ENCODE measurements around the gene MSL1. TPM values are rescaled to one million over a fixed set of nuclear protein-coding genes. Genes with fewer than 3 reads are reported as not detected.

The MSL1 gene
- polyA plus RNA-seq, 1 donor from 2014 or later, result 137 TPM

GRCh38 chr17:40076591-40076990 lies 45.2 kb upstream of the MSL1 start (continued):
- TF ChIP-seq MXI1 (conservative IDR thresholded peaks at IDR 0.05; ENCODE audit: poor library complexity, severe bottlenecking), result no peak

GRCh38 chr17:40079545-40079944 lies 42.2 kb upstream of the MSL1 start:
- Histone ChIP-seq H3F3A (ENCODE audit: insufficient read depth, low read length, poor library complexity, severe bottlenecking) (no peaks in the 10 kb centered on the region), H3K27ac (ENCODE audit: low read length) (no peak overlapping the region), H3K4me2 (ENCODE audit: low read length) (no peak overlapping the region), H3K9ac (ENCODE audit: low read length) (no peak overlapping the region), H3K9me2 (ENCODE audit: insufficient read depth, low read length) (no peaks in the 10 kb centered on the region), H3K9me3 (ENCODE audit: low read length) (no peaks in the 10 kb centered on the region), H3K4me3 (ENCODE audit: low read length) (no peak overlapping the region), H3K36me3 (ENCODE audit: insufficient read depth, low read length) (no peaks in the 10 kb centered on the region), H3K27me3 (ENCODE audit: insufficient read depth, low read depth, low read length) (no peaks in the 10 kb centered on the region), H2AFZ (ENCODE audit: low read depth, low read length) (no peak overlapping the region), H3K79me2 (replicated peaks; ENCODE audit: insufficient read depth, low read length) (no peaks in the 10 kb centered on the region), H4K20me1 (ENCODE audit: insufficient read depth) (no peaks in the 10 kb centered on the region)
- TF ChIP-seq REST (IDR thresholded peaks at IDR 0.05; ENCODE audit: borderline replicate concordance) (no peak), EZH2 (IDR thresholded peaks at IDR 0.05; ENCODE audit: borderline replicate concordance, insufficient read depth, low read length, poor library complexity, severe bottlenecking) (no peak), POLR2AphosphoS5 (IDR thresholded peaks at IDR 0.05) (no peak), TAF1 (IDR thresholded peaks at IDR 0.05; ENCODE audit: low read depth) (no peak), SMC3 (conservative IDR thresholded peaks at IDR 0.05; ENCODE audit: poor library complexity) (no peak), RAD21 (conservative IDR thresholded peaks at IDR 0.05) (no peak), MXI1 (conservative IDR thresholded peaks at IDR 0.05; ENCODE audit: poor library complexity, severe bottlenecking) (no peak), CTCF (IDR thresholded peaks at IDR 0.05; ENCODE audit: poor library complexity, severe bottlenecking) (no peak), EP300 (conservative IDR thresholded peaks at IDR 0.05; ENCODE audit: poor library complexity, severe bottlenecking) (no peak)

GRCh38 chr17:40084477-40084876 lies 37.3 kb upstream of the MSL1 start:
- no peak overlapping the region for H3K9ac ChIP-seq (ENCODE audit: low read length)
- H3K27me3 ChIP-seq (ENCODE audit: insufficient read depth, low read depth, low read length), result no peaks in the 10 kb centered on the region
- H3K4me2 ChIP-seq (ENCODE audit: low read length), result no peak overlapping the region
- no peak overlapping the region for H2AFZ ChIP-seq (ENCODE audit: low read depth, low read length)
- H3F3A ChIP-seq (ENCODE audit: insufficient read depth, low read length, poor library complexity, severe bottlenecking), result no peaks in the 10 kb centered on the region
- no peaks in the 10 kb centered on the region for H3K9me3 ChIP-seq (ENCODE audit: low read length)
- no peaks in the 10 kb centered on the region for H3K36me3 ChIP-seq (ENCODE audit: insufficient read depth, low read length)
- H3K4me3 ChIP-seq (ENCODE audit: low read length), result no peak overlapping the region
- no peaks in the 10 kb centered on the region for H3K79me2 ChIP-seq (replicated peaks; ENCODE audit: insufficient read depth, low read length)
- no peaks in the 10 kb centered on the region for H3K9me2 ChIP-seq (ENCODE audit: insufficient read depth, low read length)
- TF ChIP-seq EP300 (conservative IDR thresholded peaks at IDR 0.05; ENCODE audit: poor library complexity, severe bottlenecking), result no peak
- no peak for TF ChIP-seq MXI1 (conservative IDR thresholded peaks at IDR 0.05; ENCODE audit: poor library complexity, severe bottlenecking)
- TF ChIP-seq REST (IDR thresholded peaks at IDR 0.05; ENCODE audit: borderline replicate concordance), result no peak
- TF ChIP-seq TAF1 (IDR thresholded peaks at IDR 0.05; ENCODE audit: low read depth), result no peak
- no peak for TF ChIP-seq RAD21 (conservative IDR thresholded peaks at IDR 0.05)
- H3K27ac ChIP-seq (ENCODE audit: low read length), result no peak overlapping the region
- H4K20me1 ChIP-seq (ENCODE audit: insufficient read depth), result no peaks in the 10 kb centered on the region
